HEK293 (cell line): ENCODE data around the gene PARP9.
A peak's percentile ranks its signal among the peaks of the same experiment; 100 is the strongest.

Source experiments
- CTCF ChIA-PET: fragments of 350-600 bp; formaldehyde crosslinking; extraction: SDS; loops from one replicate; lab custom pipeline; 2021; ENCODE audit warnings: antibody characterized with exemption; lab: Yijun Ruan, JAX
- POLR2A ChIA-PET: fragments of 300-600 bp; formaldehyde crosslinking; extraction: SDS; loops from one replicate; lab custom pipeline; 2020; ENCODE audit warnings: antibody characterized with exemption, inconsistent platforms; lab: Yijun Ruan, JAX
- H3K27ac ChIP-seq: fragments of 200-500 bp; sonication (Bioruptor generic); 2 replicates; pipeline ENCODE4 v1.5.1; 2014; ENCODE audit warnings: low read depth, low read length, control low read depth, inconsistent platforms; ENCODE audit errors: extremely low read depth
- H3K36me3 ChIP-seq, 2 experiments: fragments of 200-500 bp in 1 of 2; sonication (Bioruptor generic) in 1 of 2; 1 replicate in 1 of 2; 2 replicates in 1 of 2; pipeline ENCODE4 v1.5.1; 2014 to 2017; ENCODE audit warnings: inconsistent platforms in 2 of 2, low read length in 2 of 2; ENCODE audit not compliant: control insufficient read depth in 2 of 2, insufficient read depth in 1 of 2
- H3K4me1 ChIP-seq: fragments of 200-500 bp; sonication (Bioruptor generic); 2 replicates; pipeline ENCODE4 v1.5.1; 2014; ENCODE audit warnings: mild to moderate bottlenecking, low read length, inconsistent platforms; ENCODE audit not compliant: control insufficient read depth, insufficient read depth
- H3K4me3 ChIP-seq: 2 replicates; pipeline ENCODE4 v1.5.1; 2011; ENCODE audit warnings: low read depth, mild to moderate bottlenecking, control low read depth, low read length, moderate library complexity
- H3K9me3 ChIP-seq: fragments of 200-500 bp; sonication (Bioruptor generic); 2 replicates; pipeline ENCODE4 v1.5.1; 2014; ENCODE audit warnings: low read depth, low read length, inconsistent platforms; ENCODE audit not compliant: control insufficient read depth, insufficient read depth
- ATF2 ChIP-seq: fragments of 450-650 bp; formaldehyde crosslinking; IDR thresholded peaks from 2 replicates; pipeline ENCODE4 v1.5.1; 2016; ENCODE audit warnings: missing biosample characterization, missing genetic modification characterization, low read depth
- PRDM1 ChIP-seq: fragments of 450-650 bp; formaldehyde crosslinking; IDR thresholded peaks from 2 replicates; pipeline ENCODE4; 2016; ENCODE audit warnings: missing biosample characterization, missing genetic modification characterization
- REST ChIP-seq: fragments of 450-650 bp; formaldehyde crosslinking; IDR thresholded peaks from 2 replicates; pipeline ENCODE4 v1.5.1; 2016; ENCODE audit warnings: missing biosample characterization, missing genetic modification characterization
- SCRT2 ChIP-seq: fragments of 450-650 bp; formaldehyde crosslinking; IDR thresholded peaks from 2 replicates; pipeline ENCODE4 v1.5.1; 2016; ENCODE audit warnings: missing biosample characterization, missing genetic modification characterization
- SP3 ChIP-seq: fragments of 450-650 bp; formaldehyde crosslinking; IDR thresholded peaks from 2 replicates; pipeline ENCODE4 v1.5.1; 2016; ENCODE audit warnings: missing biosample characterization, missing genetic modification characterization
- ZEB2 ChIP-seq: fragments of 450-650 bp; formaldehyde crosslinking; IDR thresholded peaks from 2 replicates; pipeline ENCODE4 v1.5.1; 2016; ENCODE audit warnings: missing biosample characterization, missing genetic modification characterization
- ZNF138 ChIP-seq: fragments of 450-650 bp; formaldehyde crosslinking; IDR thresholded peaks from 2 replicates; pipeline ENCODE4 v1.5.1; 2016; ENCODE audit warnings: missing biosample characterization, missing genetic modification characterization, borderline replicate concordance
- ZNF157 ChIP-seq: fragments of 450-650 bp; formaldehyde crosslinking; IDR thresholded peaks from 2 replicates; pipeline ENCODE4 v1.5.1; 2016; ENCODE audit warnings: missing biosample characterization, missing genetic modification characterization
- ZNF19 ChIP-seq: fragments of 450-650 bp; formaldehyde crosslinking; IDR thresholded peaks from 2 replicates; pipeline ENCODE4; 2016; ENCODE audit warnings: missing biosample characterization, missing genetic modification characterization, low read depth
- ZNF221 ChIP-seq: fragments of 450-650 bp; formaldehyde crosslinking; IDR thresholded peaks from 2 replicates; pipeline ENCODE4 v1.5.1; 2017; ENCODE audit warnings: missing biosample characterization, missing genetic modification characterization, borderline replicate concordance
- ZNF324 ChIP-seq: fragments of 450-650 bp; formaldehyde crosslinking; IDR thresholded peaks from 2 replicates; pipeline ENCODE4 v1.5.1; 2016; ENCODE audit warnings: missing biosample characterization, missing genetic modification characterization
- ZNF350 ChIP-seq: fragments of 450-650 bp; formaldehyde crosslinking; IDR thresholded peaks from 2 replicates; pipeline ENCODE4 v1.5.0; 2017; ENCODE audit warnings: missing biosample characterization, mild to moderate bottlenecking, missing genetic modification characterization
- ZNF366 ChIP-seq: fragments of 450-650 bp; formaldehyde crosslinking; conservative IDR thresholded peaks from 2 replicates; pipeline ENCODE4 v1.5.1; 2016; ENCODE audit warnings: missing biosample characterization, missing genetic modification characterization
- ZNF624 ChIP-seq: fragments of 450-650 bp; formaldehyde crosslinking; IDR thresholded peaks from 2 replicates; pipeline ENCODE4 v1.5.1; 2017; ENCODE audit warnings: missing biosample characterization, missing genetic modification characterization
- ZNF654 ChIP-seq: fragments of 450-650 bp; formaldehyde crosslinking; IDR thresholded peaks from 2 replicates; pipeline ENCODE4 v1.5.1; 2016; ENCODE audit warnings: low read depth, missing biosample characterization, missing genetic modification characterization
- ZNF660 ChIP-seq: fragments of 450-650 bp; IDR thresholded peaks from 2 replicates; pipeline ENCODE4 v1.5.1; 2018; ENCODE audit warnings: missing biosample characterization, mild to moderate bottlenecking, missing genetic modification characterization
- ZNF785 ChIP-seq: fragments of 450-650 bp; formaldehyde crosslinking; IDR thresholded peaks from 2 replicates; pipeline ENCODE4 v1.5.1; 2016; ENCODE audit warnings: missing biosample characterization, missing genetic modification characterization
- TF ChIP-seq, protein P1 (sequence below): fragments of 450-650 bp; formaldehyde crosslinking; IDR thresholded peaks from 2 replicates; pipeline ENCODE4 v1.5.1; 2016; ENCODE audit warnings: missing biosample characterization, missing genetic modification characterization

Gene PARP9

DNA sequence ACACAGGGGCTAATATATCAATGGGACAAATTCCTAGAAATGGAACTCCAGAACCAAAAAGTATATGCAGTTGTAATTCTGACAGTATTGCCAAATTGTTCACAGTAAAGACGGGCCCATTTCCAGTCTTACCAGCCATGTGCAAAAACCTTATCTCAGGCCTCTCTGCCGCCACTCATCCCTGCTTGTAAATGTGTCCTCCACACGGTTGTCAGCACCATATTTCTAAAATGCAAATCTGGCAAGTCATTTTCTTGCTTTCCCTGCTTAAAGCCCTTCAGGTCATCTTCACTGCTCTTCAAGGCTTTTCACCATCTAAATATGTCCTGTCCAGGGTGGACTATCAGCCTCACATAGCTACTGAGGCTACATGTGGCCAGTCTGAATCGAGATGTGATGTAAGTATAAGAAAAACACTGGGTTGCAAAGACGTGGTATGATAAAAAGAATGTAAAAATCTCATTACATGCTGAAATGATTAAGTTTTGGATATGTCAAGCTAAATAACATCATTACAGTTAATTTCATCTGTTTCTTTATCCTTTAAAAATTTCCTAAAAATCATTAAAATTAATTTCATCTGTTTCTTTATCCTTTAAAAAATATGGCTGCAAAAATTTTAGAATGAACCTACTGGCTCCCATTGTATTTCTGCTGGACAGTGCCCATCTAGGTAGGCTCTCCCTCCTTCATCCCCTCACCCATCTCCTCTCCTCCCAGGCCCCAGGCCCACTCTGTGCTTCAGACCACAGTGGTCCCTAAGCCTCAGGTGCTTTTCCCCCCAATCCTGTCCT is 980 bp downstream of the PARP9 start:
- ChIA-PET POLR2A (interaction anchor here (0.9 kb wide), 1 partner anchor 8 kb away, joined by 3 read pairs; no protein-coding TSS in a partner anchor), CTCF (interaction anchor here (0.7 to 1.9 kb wide), 5 partner anchors 115 to 194 kb away, joined by 3 to 6 read pairs (median 3); no protein-coding TSS in a partner anchor)
- H3K36me3 ChIP-seq = peaks cover 0 to 7% of the 10 kb centered on the region in 2 experiments; a peak in 1 of 3 replicates
- H3K27ac ChIP-seq = peak overlapping the region; percentile 78; the same call in 1 of the 2 replicates
- no peaks in the 10 kb centered on the region for H3K4me1 ChIP-seq
- peak overlapping the region; percentile 61; the same call in 1 of the 2 replicates for H3K4me3 ChIP-seq
- TF ChIP-seq, protein P1, sequence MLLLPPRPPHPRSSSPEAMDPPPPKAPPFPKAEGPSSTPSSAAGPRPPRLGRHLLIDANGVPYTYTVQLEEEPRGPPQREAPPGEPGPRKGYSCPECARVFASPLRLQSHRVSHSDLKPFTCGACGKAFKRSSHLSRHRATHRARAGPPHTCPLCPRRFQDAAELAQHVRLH = no peak
- TF ChIP-seq REST (tag by site-specific recombination) (peak; percentile 78), ZNF221 (tag by site-specific recombination) (no peak)
- H3K9me3 ChIP-seq = no peaks in the 10 kb centered on the region

DNA sequence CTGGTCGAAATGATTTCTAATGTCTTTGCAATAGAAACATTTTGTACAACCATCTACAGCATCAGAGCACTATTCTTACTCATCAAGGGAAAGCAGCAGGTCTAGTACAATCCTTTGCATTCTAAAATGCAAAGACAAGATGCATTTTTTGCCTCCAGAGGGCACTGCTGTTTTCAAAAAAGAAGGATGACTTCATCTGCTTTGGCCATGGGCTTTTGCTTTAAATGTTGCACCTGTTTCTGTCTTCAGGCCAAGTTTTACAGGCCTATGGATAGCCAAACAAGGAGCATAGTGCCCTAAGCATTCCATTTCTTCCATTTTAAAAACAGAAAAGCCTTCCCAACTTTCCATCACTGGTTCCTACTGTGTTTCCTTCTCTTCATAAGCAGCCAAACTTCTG is 3.4 kb downstream of the PARP9 start:
- Histone ChIP-seq H3K9me3 (no peaks in the 10 kb centered on the region), H3K27ac (no peak overlapping the region), H3K36me3 (peaks cover 0 to 4% of the 10 kb centered on the region in 2 experiments; a peak in 1 of 3 replicates), H3K4me1 (no peaks in the 10 kb centered on the region), H3K4me3 (no peak overlapping the region)
- ChIA-PET POLR2A (interaction anchor here (1.8 kb wide), 1 partner anchor 46 kb away, joined by 7 read pairs; the partner anchor contains the start of gene KPNA1), CTCF (interaction anchor here (1.0 to 2.4 kb wide), 2 partner anchors 118 to 331 kb away, joined by 4 to 14 read pairs; no protein-coding TSS in a partner anchor)
- TF ChIP-seq SCRT2 (tag by site-specific recombination) (peak; percentile 51; the same call in 1 of the 2 replicates), ATF2 (tag by site-specific recombination) (peak; percentile 43; the same call in 1 of the 2 replicates), ZNF138 (tag by site-specific recombination) (no peak), ZNF654 (tag by site-specific recombination) (peak; percentile 49), ZNF660 (tag by site-specific recombination) (0 out of 2 replicates have a peak, but pooled peaks have one; percentile 13), ZNF19 (tag by site-specific recombination) (no peak), PRDM1 (tag by site-specific recombination) (0 out of 2 replicates have a peak, but pooled peaks have one; percentile 13)

DNA sequence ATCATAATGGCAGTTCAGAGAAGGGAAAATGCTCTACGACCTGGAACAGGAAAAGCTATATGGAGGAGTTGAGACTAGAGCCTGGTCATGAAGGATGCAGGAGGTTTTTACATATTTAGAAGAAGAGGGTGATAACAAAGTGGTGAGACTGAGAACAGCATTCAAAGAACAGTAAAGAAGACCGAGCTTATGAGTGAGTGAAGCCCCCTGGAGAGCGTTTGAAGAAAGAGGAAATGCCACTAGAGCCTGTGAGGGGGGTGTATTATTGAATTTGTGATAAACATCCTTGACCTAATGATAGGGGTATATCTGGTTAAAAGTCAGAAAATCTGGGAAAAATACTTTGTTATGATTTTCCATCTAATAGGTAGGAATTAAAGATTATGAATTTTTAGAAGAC is 4.2 kb downstream of the PARP9 start:
- Histone ChIP-seq H3K27ac (no peak overlapping the region), H3K4me1 (no peaks in the 10 kb centered on the region), H3K4me3 (no peak overlapping the region), H3K36me3 (peaks cover 0 to 9% of the 10 kb centered on the region in 2 experiments; a peak in 1 of 3 replicates), H3K9me3 (no peaks in the 10 kb centered on the region)
- ChIA-PET POLR2A (interaction anchor here (1.8 kb wide), 1 partner anchor 45 kb away, joined by 7 read pairs; the partner anchor contains the start of gene KPNA1), CTCF (interaction anchor here (0.6 to 2.4 kb wide), 2 partner anchors 119 to 277 kb away, joined by 5 to 14 read pairs; no protein-coding TSS in a partner anchor)
- TF ChIP-seq ZNF324 (tag by site-specific recombination) (no peak), ZNF350 (tag by site-specific recombination) (no peak), SP3 (tag by site-specific recombination) (no peak), ZNF624 (tag by site-specific recombination) (no peak), ZNF785 (tag by site-specific recombination) (no peak), ZNF366 (tag by site-specific recombination) (no peak), ZEB2 (tag by site-specific recombination) (no peak), ZNF157 (no peak)
